ENCODE data around the gene TBCD.

Gene TBCD

GRCh38 chr17:82889496-82890338, 137.9 kb downstream of the TBCD start:
- DNase-seq = peak; percentile 84

- DNase-seq = no peak
Measured at GRCh38 chr17:82890339-82890730, 138.5 kb downstream of the TBCD start.

DNA sequence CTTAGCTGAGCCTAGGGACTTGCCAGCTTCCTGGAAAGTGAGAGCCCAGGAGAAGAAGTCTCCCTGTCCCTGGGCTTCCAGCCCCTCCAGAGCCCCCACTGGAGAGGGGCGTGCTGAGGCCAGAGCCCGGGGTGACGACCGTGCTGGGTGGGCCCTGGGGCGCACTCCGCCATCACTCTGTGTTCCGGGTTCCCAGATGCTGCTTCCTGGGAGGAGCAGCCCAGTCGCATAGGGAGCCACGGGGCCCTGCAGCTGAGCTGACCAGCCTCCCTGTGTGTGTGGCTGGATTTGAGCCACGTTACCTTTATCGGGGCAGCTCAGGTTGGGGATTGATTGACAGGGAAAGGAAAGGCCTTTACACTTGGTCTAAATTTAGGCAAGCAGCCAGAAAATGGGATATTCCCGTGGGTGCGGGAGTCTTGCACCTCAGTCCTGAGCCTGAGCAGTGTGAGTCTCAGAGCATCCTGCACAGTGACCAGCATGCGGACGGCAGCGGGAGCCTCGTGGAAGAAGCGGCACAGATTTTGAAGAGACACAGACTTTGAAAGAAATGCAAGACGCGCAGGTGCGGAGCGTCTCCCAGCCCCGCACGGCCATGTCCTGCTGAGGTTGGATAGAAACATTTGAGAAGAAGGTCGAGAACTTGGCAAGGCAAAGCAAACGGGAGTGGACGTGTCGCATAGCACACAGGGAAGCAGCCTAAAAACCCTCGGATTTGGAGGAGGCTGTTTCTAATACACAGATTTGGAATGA, 139.2 kb downstream of the TBCD start:
- no peak for DNase-seq

DNA sequence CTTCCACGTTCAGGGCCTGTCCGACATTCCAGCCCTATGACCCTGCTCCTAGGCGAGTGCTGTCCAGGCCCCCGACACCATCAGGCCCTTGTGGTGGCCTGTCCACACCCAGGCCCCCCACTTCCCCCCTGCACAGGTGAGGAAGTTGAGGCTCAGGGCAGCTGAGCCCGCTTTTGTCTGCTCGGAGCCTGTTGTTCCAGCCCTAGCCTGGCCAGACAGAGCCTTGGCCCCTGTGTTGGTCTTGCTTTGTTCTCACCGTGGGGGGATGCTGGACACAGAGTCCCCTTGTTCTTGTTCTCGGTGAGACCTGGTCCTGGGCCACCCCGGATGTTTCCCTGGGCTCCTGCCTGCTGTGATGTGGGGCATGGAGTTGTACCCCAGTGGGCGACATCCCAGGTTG, 140.0 kb downstream of the TBCD start:
- no peak for DNase-seq

DNA sequence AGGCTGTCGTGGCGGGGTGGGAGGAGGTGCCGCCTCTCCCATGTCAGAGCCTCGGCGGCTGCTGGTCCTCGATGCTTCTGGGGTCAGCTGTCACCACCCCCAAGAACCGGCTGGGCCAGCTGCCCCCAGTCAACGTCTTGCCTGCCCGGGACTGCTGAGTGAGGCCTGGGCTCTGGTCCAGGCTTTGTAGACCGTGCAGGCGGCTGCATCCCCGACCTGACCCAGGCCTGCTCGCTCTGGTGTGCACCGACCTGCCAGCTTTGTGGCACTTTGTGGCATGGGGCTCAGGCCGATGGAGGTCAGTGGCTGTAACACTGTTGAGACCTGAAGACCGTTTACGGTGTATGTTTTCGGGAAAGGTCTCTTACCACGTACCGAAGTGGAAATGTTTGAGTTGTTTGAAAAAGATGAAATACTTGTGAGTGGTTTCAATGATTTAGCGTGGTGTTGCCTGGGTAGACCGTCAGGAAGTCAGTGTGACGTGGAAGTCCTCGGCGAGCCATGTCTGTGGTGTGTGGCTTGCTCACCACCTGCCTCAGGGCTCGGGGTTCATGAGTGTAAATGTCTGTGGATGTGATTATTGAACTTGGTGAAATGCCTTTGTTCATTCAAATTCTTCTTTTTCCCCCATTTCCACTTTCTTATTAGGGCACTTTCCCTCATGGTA, 141.2 kb downstream of the TBCD start:
- no peak for DNase-seq

DNA sequence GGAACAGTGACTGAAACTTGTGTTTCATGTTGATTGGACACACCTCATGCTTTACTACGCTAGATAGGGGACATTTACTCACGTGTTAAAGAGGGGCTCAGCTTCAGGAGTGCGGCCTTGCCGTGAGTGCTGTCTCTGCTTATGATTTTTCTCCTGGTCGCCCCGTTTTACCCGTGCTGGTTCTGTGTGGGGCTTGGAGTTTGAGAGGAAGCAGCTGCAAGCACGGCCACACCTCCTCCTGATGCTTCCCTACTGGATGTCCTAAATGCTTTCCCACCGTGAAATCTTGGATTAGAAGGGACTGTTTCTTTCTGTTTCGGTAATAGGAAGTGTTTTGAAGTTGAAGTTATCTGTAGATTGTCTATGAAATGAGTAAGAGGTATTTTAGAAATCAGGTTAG, 141.9 kb downstream of the TBCD start:
- no peak for DNase-seq

DNA sequence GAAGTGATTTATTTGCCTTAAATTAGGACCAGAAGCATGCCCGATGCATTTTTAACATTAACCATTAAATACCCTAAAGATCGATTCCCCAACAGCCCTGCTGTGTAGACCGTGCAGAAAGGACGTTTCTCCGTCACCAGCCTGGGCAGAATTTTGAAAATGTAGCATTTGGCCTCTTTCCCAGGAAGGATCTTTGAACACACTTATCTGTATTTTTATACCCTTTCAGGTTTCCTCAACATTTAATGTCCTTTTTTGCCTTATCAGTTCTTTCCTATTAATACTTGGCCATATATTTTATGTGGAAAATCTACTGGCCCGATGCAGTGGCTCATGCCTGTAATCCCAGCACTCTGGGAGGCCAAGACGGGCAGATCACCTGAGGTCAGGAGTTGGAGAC, 142.5 kb downstream of the TBCD start:
- DNase-seq = no peak

GRCh38 chr17:82895087-82895486, 143.2 kb downstream of the TBCD start:
- no peak for DNase-seq

DNA sequence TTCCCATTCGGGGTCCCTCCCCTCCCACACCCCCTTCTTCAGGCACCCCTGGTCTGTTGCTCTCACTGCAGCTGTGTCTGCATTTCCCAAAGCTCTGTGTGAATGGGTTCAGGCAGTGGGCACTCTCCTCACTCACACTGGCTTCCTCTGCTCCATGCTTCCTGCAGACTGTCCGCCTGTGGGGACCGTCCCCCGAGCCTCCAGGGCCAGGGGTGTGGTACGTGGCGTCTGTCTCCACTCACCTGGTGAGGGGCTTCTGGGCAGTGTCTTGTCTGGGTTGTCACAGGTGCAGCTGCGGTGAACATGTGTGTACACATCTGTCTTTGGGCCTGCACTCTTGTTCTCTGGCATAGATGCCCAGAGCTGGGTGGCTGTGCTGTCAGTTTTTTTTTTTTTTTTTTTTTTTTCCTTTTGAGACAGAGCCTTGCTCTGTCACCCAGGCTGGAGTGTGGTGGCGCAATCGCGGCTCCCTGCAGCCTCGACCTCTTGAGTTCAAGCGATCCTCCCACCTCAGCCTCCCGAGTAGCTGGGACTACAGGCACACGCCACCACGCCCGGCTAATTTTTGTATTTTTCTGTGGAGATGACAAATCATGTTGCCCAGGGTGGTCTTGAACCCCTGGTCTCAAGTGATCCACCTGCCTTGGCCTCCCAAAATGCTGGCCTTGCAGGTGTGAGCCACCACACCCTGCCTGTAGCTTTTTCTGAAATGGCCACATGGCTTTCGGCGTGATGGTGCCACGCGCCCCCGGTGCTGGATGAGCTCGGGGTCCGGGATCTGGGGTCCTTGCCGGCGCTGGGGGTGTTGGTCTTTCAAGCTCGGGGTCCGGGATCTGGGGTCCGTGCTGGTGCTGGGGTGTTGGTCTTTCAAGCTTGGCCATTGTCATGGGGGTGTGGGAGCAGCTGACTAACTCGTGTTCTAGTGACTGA, 144.5 kb downstream of the TBCD start:
- DNase-seq = no peak

GRCh38 chr17:82897514-82898249, 145.8 kb downstream of the TBCD start:
- DNase-seq = no peak

DNA sequence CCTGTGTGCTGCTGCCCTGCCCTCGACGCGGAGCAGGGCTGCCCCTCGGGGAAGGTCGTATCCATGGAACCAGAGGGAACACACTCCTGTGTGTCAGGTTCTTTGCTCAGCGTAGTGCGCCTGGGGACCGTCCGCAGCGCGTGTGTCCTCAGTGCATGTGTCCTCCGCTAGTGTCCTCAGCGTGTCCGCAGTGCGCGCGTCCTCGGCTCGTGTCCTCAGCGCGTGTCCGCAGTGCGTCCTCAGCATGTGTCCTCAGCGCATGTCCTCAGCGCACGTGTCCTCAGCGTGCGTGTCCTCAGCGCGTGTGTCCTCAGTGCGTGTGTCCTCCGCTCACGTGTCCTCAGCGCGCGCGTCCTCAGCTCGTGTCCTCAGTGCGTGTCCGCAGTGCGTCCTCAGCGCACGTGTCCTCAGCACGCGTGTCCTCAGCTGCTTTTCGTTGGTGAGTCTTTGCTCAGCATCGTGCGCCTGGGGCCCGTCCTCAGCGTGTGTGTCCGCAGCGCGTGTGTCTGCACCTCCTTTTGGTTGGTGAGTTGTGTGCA, 147.2 kb downstream of the TBCD start:
- no peak for DNase-seq

DNA sequence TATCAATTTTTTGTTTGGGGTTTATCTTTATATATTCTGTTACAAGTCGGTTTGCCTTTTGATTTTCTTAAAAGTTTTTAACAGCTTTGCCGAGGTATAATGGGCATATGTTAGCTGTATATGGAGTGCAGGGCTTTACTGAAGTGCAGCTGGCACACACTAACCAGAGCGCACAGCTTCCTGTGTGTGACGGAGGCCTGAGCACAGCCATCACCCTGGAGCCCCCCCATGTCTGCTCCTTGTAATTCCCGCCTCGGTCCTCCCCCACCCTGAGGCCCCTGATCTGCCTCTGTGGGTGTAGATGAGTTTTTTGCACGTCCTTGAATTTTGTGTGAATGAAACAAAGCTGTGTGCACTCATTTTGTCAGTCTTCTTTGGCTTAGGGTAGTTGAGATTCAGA, 148.1 kb downstream of the TBCD start:
- no peak for DNase-seq

GRCh38 chr17:82900741-82901140, 148.9 kb downstream of the TBCD start:
- no peak for DNase-seq

DNA sequence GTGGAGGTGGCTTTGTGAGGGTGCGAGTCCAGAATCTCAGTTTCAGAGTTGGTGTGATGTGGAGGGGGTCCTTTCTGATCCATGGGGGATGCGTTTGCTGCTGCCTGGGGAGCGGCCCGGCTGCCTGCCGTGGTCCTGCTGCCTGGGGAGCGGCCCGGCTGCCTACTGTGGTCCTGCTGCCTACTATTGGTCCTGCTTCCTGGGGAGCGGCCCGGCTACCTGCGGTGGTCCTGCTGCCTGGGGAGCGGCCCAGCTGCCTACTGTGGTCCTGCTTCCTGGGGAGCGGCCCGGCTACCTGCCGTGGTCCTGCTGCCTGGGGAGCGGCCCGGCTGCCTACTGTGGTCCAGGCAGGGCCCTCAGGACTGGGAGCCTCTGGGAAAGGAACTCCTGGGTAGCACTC, 149.5 kb downstream of the TBCD start:
- DNase-seq = no peak

- no peak for DNase-seq
Measured at GRCh38 chr17:82901856-82902255, 150.0 kb downstream of the TBCD start.

DNA sequence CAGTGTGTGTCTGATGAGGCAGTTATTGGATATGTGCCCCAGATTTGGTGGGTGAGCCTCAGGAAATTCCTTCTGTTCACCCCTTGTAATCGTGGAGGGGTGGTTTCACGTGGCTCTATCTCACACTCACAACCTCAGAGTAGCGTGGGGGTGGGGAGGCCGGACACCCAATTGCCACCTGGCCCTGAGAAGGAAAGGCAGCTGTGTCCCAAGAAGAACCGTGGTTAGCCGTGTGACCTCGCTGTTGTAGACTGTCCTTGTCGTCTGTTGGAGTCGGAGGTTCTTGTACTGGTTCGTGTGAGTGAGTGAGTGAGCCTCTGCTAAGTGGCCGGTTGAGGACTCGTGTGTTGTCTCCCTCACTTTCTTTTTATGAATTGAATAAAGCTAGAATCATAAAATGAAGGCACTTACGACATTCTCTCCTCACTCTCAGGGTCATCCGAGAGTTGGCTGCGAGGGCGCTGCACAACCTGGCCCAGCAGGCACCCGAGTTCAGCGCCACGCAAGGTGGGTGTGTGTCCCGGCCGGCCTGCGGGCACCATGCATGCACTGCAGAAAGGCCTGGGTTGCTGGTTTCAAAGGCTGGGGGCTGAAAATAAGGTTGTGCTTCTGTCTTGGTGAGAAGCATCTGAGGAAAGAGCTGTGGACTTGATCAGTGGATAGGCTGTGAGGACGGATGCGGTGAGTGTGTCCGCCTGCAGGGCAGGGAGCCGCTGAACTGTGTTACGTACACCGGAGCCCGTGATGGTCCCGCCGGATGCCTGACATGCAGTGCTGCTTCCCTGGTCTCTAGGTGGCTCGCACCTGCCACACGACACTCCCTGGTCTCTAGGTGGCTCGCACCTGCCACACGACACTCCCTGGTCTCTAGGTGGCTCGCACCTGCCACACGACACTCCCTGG, 151.4 kb downstream of the TBCD start:
- no peak for DNase-seq

GRCh38 chr17:82905130-82905529, 153.3 kb downstream of the TBCD start:
- DNase-seq = no peak

GRCh38 chr17:82907797-82908542, 156.1 kb downstream of the TBCD start:
- DNase-seq = no peak

- DNase-seq = no peak
Measured at GRCh38 chr17:82908543-82909160, 156.8 kb downstream of the TBCD start.

All from islet precursor cell (in vitro differentiated cells).